ENCODE measurements around the gene ITPK1.

GRCh38 chr14:93102141-93102540 is 13.6 kb downstream of the ITPK1 start:
- TF ChIP-seq CTCF (conservative IDR thresholded peaks at IDR 0.05; ENCODE audit: low read depth in 2 of 2), result no peak
- TF ChIP-seq ZNF114 (CRISPR knock-in tag; IDR thresholded peaks at IDR 0.05), result no peak
- TF ChIP-seq EZH2phosphoT487 (IDR thresholded peaks at IDR 0.05; ENCODE audit: unreplicated experiment), result no peak
- no peak for TF ChIP-seq JUNB (IDR thresholded peaks at IDR 0.05; ENCODE audit: unreplicated experiment)
- TF ChIP-seq EZH2 (IDR thresholded peaks at IDR 0.05; ENCODE audit: low read depth, unreplicated experiment), result no peak
- no peak for TF ChIP-seq REST (IDR thresholded peaks at IDR 0.05; ENCODE audit: unreplicated experiment)
- no peak for TF ChIP-seq ZNF331 (CRISPR knock-in tag; IDR thresholded peaks at IDR 0.05; ENCODE audit: low read depth)
- no peak for TF ChIP-seq POLR2AphosphoS5 (IDR thresholded peaks at IDR 0.05; ENCODE audit: low read depth)
- no peak for TF ChIP-seq ETS1 (IDR thresholded peaks at IDR 0.05)
- no peak for TF ChIP-seq CREB1 (CRISPR knock-in tag; IDR thresholded peaks at IDR 0.05; ENCODE audit: low read depth)
- no peak for TF ChIP-seq STAT1 (IDR thresholded peaks at IDR 0.05; ENCODE audit: unreplicated experiment)
- TF ChIP-seq NANOG (IDR thresholded peaks at IDR 0.05; ENCODE audit: borderline replicate concordance), result no peak

Data from GM23338 (cell line).